Kidney epithelial cell (primary cell): Measurements from ENCODE around the gene KRTAP9-1. TPM values are rescaled to one million over a fixed set of nuclear protein-coding genes. Genes with fewer than 3 reads are reported as not detected.

ENCODE experiments used
- total RNA-seq: library from RNA; depleted of rRNA; stranded (reverse); fragments of >200 nt; gene quantifications from 2 replicates; pipeline ENCODE4 v1.2.3, GENCODE V29; 2015

The KRTAP9-1 gene
- total RNA-seq, 1 donor from 2014 or later, result not detected

Other genes starting within 250 kb of the KRTAP9-1 start
- not detected in 2 replicates for gene KRT39, start 222.9 kb upstream of the KRTAP9-1 start, total RNA-seq
- gene KRT40, start 205.6 kb upstream of the KRTAP9-1 start, total RNA-seq, result not detected in 2 replicates
- not detected in 2 replicates for gene KRTAP3-3, start 195.7 kb upstream of the KRTAP9-1 start, total RNA-seq
- not detected in 2 replicates for gene KRTAP3-2, start 190.0 kb upstream of the KRTAP9-1 start, total RNA-seq
- not detected in 2 replicates for gene KRTAP3-1, start 180.8 kb upstream of the KRTAP9-1 start, total RNA-seq
- not detected in 2 replicates for gene KRTAP1-5, start 162.7 kb upstream of the KRTAP9-1 start, total RNA-seq
- gene KRTAP1-4, start 159.7 kb upstream of the KRTAP9-1 start, total RNA-seq, result not detected in 2 replicates
- not detected in 2 replicates for gene KRTAP1-3, start 155.0 kb upstream of the KRTAP9-1 start, total RNA-seq
- not detected in 2 replicates for gene KRTAP1-1, start 148.4 kb upstream of the KRTAP9-1 start, total RNA-seq
- gene KRTAP2-1, start 142.6 kb upstream of the KRTAP9-1 start, total RNA-seq, result not detected in 2 replicates
- not detected in 2 replicates for gene KRTAP2-2, start 134.7 kb upstream of the KRTAP9-1 start, total RNA-seq
- gene KRTAP2-3, start 129.8 kb upstream of the KRTAP9-1 start, total RNA-seq, result 4.3 and 5.2 TPM in 2 replicates
- gene KRTAP2-4, start 124.0 kb upstream of the KRTAP9-1 start, total RNA-seq, result not detected in 2 replicates
- not detected in 2 replicates for gene KRTAP4-7, start 105.7 kb upstream of the KRTAP9-1 start, total RNA-seq
- not detected in 2 replicates for gene KRTAP4-8, start 91.7 kb upstream of the KRTAP9-1 start, total RNA-seq
- gene KRTAP4-16, start 87.7 kb upstream of the KRTAP9-1 start, total RNA-seq, result not detected in 2 replicates
- gene KRTAP4-9, start 84.5 kb upstream of the KRTAP9-1 start, total RNA-seq, result not detected in 2 replicates
- gene KRTAP4-11, start 71.5 kb upstream of the KRTAP9-1 start, total RNA-seq, result not detected in 2 replicates
- gene KRTAP4-12, start 65.7 kb upstream of the KRTAP9-1 start, total RNA-seq, result not detected in 2 replicates
- not detected in 2 replicates for gene KRTAP4-6, start 49.3 kb upstream of the KRTAP9-1 start, total RNA-seq
- not detected in 2 replicates for gene KRTAP4-5, start 40.1 kb upstream of the KRTAP9-1 start, total RNA-seq
- not detected in 2 replicates for gene KRTAP4-4, start 29.1 kb upstream of the KRTAP9-1 start, total RNA-seq
- gene KRTAP4-3, start 21.7 kb upstream of the KRTAP9-1 start, total RNA-seq, result not detected in 2 replicates
- gene KRTAP4-2, start 11.7 kb upstream of the KRTAP9-1 start, total RNA-seq, result not detected in 2 replicates
- not detected in 2 replicates for gene KRTAP4-1, start 5.0 kb upstream of the KRTAP9-1 start, total RNA-seq
- gene KRTAP9-2, start 36.8 kb downstream of the KRTAP9-1 start, total RNA-seq, result not detected in 2 replicates
- gene KRTAP9-3, start 42.6 kb downstream of the KRTAP9-1 start, total RNA-seq, result not detected in 2 replicates
- gene KRTAP9-8, start 48.1 kb downstream of the KRTAP9-1 start, total RNA-seq, result not detected in 2 replicates
- gene KRTAP9-4, start 59.8 kb downstream of the KRTAP9-1 start, total RNA-seq, result not detected in 2 replicates
- gene KRTAP9-9, start 65.5 kb downstream of the KRTAP9-1 start, total RNA-seq, result not detected in 2 replicates
- not detected in 2 replicates for gene KRTAP9-6, start 75.5 kb downstream of the KRTAP9-1 start, total RNA-seq
- gene KRTAP9-7, start 85.8 kb downstream of the KRTAP9-1 start, total RNA-seq, result not detected in 2 replicates
- gene KRTAP29-1, start 113.0 kb downstream of the KRTAP9-1 start, total RNA-seq, result not detected in 2 replicates
- not detected in 2 replicates for gene KRTAP16-1, start 119.4 kb downstream of the KRTAP9-1 start, total RNA-seq
- not detected in 2 replicates for gene KRTAP17-1, start 125.8 kb downstream of the KRTAP9-1 start, total RNA-seq
- not detected in 2 replicates for gene KRT33A, start 160.9 kb downstream of the KRTAP9-1 start, total RNA-seq
- gene KRT33B, start 179.9 kb downstream of the KRTAP9-1 start, total RNA-seq, result 0.17 TPM in 1 of 2 replicates, not detected in the other
- gene KRT34, start 192.4 kb downstream of the KRTAP9-1 start, total RNA-seq, result 2.5 and 5.5 TPM in 2 replicates
- gene KRT31, start 207.7 kb downstream of the KRTAP9-1 start, total RNA-seq, result not detected in 2 replicates
- not detected in 2 replicates for gene KRT37, start 234.7 kb downstream of the KRTAP9-1 start, total RNA-seq